Ovary (tissue), 9 donors: ENCODE measurements around the gene SFSWAP. TPM values are rescaled to one million over a fixed set of nuclear protein-coding genes. Genes with fewer than 3 reads are reported as not detected.
A peak's percentile ranks its signal among the peaks of the same experiment; 100 is the strongest.

ENCODE experiments used
- DNase-seq, 5 donors: peaks; one replicate each; pipeline ENCODE4 v3.0.0-alpha.2; 2019 to 2020
- H3K27ac ChIP-seq, 2 donors: fragments of 200-600 bp; one replicate each; pipeline versions ENCODE4 v1.5.1 to v1.8.0; 2019 to 2022
- H3K27me3 ChIP-seq: fragments of 200-600 bp; one replicate; pipeline ENCODE4 v1.8.0; 2022
- H3K36me3 ChIP-seq: fragments of 200-600 bp; sonication (generic); one replicate; pipeline ENCODE4 v1.5.1; 2019
- H3K4me1 ChIP-seq: one replicate; pipeline ENCODE4 v1.8.1; 2013; ENCODE audit warnings: mild to moderate bottlenecking, moderate library complexity; ENCODE audit not compliant: insufficient read depth
- H3K4me3 ChIP-seq: fragments of 200-600 bp; sonication (generic); one replicate; pipeline ENCODE4 v1.5.1; 2017
- H3K9me3 ChIP-seq, 2 donors: fragments of 200-600 bp in 1 of 2; sonication (generic) in 1 of 2; one replicate each; pipeline versions ENCODE4 v1.5.1 to v1.8.1; 2013 to 2019; ENCODE audit warnings: mild to moderate bottlenecking in 1 of 2, moderate library complexity in 1 of 2
- EP300 ChIP-seq: sonication (generic); formaldehyde crosslinking; IDR thresholded peaks from one replicate; pipeline ENCODE4 v1.6.1; 2017; ENCODE audit warnings: antibody characterized with exemption
- POLR2A ChIP-seq: fragments of 450-650 bp; IDR thresholded peaks from one replicate; pipeline ENCODE4 v1.6.1; 2017; ENCODE audit warnings: antibody characterized with exemption, mild to moderate bottlenecking, moderate library complexity
- WGBS, 3 donors: extraction: QIAGEN DNeasy Blood & Tissue Kit in 1 of 3; methylation state at CpG; one replicate each; pipeline versions ENCODE4 v1.1.5 to v1.1.7; 2013 to 2017; 5-methylcytosine and 5-hydroxymethylcytosine counted together
- intact Hi-C, 4 donors: fragments of 100-400 bp; cut with DNase I; formaldehyde crosslinking; loops; one replicate each; pipeline versions ENCODE4 v1.11.0 to v1.15.1; 2022 to 2023
- polyA plus RNA-seq, 2 donors: library from polyadenylated mRNA; stranded (reverse); fragments of 200-250 nt in 1 of 2; fragments of 350-450 nt in 1 of 2; fragmentation: Illumina TruSeq in 1 of 2; extraction: RNeasy Lipid Tissue Mini Kit (QIAGEN cat#74804) in 1 of 2; gene quantifications; one replicate each; pipeline ENCODE4 v1.2.3, GENCODE V29; 2013 to 2014
- total RNA-seq, 7 donors: library from RNA; depleted of rRNA in 2 of 7; stranded (reverse); fragments of >200 nt in 2 of 7; fragmentation: NEBNext Ultra II Directional in 3 of 7; extraction: Animal tissue kit (Norgen Biotek cat#: 25700) in 3 of 7; gene quantifications; one replicate each; pipeline versions ENCODE4 v1.1.0 to v1.2.4, GENCODE V29; 2016 to 2023
- TF ChIP-seq, protein P1 (sequence below), 3 donors: fragments of 450-650 bp in 2 of 3; fragments of 200-600 bp in 1 of 3; IDR thresholded peaks; one replicate each; pipeline versions ENCODE4 v1.5.1 to v1.8.0; 2016 to 2022; ENCODE audit warnings: antibody characterized with exemption in 3 of 3, mild to moderate bottlenecking in 1 of 3
- donor health status: DM: no; HTN: no; CAD: no; lungs with moderate emphysema.
- donor health status: DM: no; HTN: no; CAD: no.
- donor health status: Bipolar disorder and iron deficiency.
- donor health status: DM: yes; HTN: yes; CAD: no.
- donor health status: DM: no; HTN: no; CAD: no.
- donor health status: DM: yes; HTN: yes; CAD: no.

Gene SFSWAP
- total and polyA plus RNA-seq, 9 donors: 27.6 to 54.4 (median 42.5) TPM

DNA sequence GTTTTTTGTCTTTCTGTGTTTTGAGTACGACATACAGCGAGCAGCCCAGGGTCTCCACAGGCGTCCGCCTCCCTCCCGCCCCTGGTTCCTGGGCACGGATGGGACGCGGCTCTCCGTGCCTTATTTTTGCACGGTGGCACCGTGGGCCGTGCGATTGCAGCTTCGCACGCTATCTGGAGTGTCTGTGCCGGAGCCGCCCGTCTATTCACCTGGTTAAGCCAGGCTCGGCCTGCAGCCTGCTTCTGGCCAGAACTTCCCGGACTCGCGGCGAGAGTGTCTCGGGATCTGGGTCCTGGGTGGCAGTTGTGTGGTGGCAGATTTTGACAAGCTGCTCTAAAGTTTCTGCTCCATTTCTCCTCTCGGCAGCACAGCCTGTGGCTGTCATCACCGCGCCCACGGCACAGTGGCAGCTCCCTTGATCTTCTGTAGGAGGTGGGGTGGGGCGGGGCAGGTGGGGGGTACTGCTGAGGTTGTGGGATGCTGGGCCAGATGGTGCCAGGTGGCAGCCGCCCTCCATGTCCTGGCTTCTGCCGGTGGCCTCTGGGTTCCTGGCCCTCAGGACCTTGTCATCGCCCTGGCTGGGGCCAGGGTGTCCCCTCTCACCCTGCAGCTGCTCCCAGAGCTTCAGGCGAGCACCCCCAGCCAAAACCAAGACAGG is 120.2 kb downstream of the SFSWAP start:
- H3K36me3 ChIP-seq: no peaks in the 10 kb centered on the region
- intact Hi-C loops: loop anchor here in 3 of 4 donors (5.0 to 10.0 kb wide), 4 partner anchors 66 to 916 kb away; no protein-coding TSS in a partner anchor
- H3K4me3 ChIP-seq: peak overlapping the region; percentile 38
- no peaks in the 10 kb centered on the region for H3K27me3 ChIP-seq
- DNase-seq: peak in 2 of 5 donors; percentile 61 to 66
- no peaks in the 10 kb centered on the region for H3K9me3 ChIP-seq
- TF ChIP-seq, protein P1, sequence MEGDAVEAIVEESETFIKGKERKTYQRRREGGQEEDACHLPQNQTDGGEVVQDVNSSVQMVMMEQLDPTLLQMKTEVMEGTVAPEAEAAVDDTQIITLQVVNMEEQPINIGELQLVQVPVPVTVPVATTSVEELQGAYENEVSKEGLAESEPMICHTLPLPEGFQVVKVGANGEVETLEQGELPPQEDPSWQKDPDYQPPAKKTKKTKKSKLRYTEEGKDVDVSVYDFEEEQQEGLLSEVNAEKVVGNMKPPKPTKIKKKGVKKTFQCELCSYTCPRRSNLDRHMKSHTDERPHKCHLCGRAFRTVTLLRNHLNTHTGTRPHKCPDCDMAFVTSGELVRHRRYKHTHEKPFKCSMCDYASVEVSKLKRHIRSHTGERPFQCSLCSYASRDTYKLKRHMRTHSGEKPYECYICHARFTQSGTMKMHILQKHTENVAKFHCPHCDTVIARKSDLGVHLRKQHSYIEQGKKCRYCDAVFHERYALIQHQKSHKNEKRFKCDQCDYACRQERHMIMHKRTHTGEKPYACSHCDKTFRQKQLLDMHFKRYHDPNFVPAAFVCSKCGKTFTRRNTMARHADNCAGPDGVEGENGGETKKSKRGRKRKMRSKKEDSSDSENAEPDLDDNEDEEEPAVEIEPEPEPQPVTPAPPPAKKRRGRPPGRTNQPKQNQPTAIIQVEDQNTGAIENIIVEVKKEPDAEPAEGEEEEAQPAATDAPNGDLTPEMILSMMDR (IDR thresholded peaks at IDR 0.05): no peak
- TF ChIP-seq EP300 (no peak), POLR2A (no peak)
- 1 to 2% (median 1%) methylated on average over 32 to 33 of the region's 33 CpGs for WGBS, 3 donors
- H3K27ac ChIP-seq: peak overlapping the region; percentile 62 to 75
- peaks cover 8% of the 10 kb centered on the region for H3K4me1 ChIP-seq

DNA sequence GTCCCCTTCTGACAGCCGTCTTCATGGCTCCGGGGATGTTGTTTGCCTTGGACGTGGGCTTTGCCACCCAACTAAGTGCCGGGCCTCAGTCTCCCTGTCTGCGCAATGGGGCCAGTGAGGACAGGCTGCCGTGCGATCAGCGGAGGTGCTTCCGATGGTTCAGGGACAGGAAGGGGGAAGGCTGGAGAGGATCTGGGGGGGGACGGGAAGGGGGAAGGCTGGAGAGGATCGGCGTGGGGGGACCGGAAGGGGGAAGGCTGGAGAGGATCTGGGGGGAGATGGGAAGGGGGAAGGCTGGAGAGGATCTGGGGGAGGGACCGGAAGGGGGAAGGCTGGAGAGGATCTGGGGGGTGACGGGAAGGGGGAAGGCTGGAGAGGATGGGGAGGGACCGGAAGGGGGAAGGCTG is 120.7 kb downstream of the SFSWAP start:
- DNase-seq: peak; percentile 61 to 82 (median 78)
- no peaks in the 10 kb centered on the region for H3K27me3 ChIP-seq
- intact Hi-C loops: loop anchor here in 3 of 4 donors (5.0 to 10.0 kb wide), 4 partner anchors 66 to 917 kb away; no protein-coding TSS in a partner anchor
- no peaks in the 10 kb centered on the region for H3K9me3 ChIP-seq
- peak overlapping the region; percentile 62 to 75 for H3K27ac ChIP-seq
- H3K36me3 ChIP-seq: no peaks in the 10 kb centered on the region
- TF ChIP-seq EP300 (no peak), POLR2A (no peak)
- TF ChIP-seq, protein P1 (IDR thresholded peaks at IDR 0.05): no peak
- H3K4me1 ChIP-seq: peaks cover 8% of the 10 kb centered on the region
- WGBS, 3 donors: 3 to 10% (median 4%) methylated on average over 9 to 16 of the region's 16 CpGs
- H3K4me3 ChIP-seq: peak overlapping the region; percentile 38

DNA sequence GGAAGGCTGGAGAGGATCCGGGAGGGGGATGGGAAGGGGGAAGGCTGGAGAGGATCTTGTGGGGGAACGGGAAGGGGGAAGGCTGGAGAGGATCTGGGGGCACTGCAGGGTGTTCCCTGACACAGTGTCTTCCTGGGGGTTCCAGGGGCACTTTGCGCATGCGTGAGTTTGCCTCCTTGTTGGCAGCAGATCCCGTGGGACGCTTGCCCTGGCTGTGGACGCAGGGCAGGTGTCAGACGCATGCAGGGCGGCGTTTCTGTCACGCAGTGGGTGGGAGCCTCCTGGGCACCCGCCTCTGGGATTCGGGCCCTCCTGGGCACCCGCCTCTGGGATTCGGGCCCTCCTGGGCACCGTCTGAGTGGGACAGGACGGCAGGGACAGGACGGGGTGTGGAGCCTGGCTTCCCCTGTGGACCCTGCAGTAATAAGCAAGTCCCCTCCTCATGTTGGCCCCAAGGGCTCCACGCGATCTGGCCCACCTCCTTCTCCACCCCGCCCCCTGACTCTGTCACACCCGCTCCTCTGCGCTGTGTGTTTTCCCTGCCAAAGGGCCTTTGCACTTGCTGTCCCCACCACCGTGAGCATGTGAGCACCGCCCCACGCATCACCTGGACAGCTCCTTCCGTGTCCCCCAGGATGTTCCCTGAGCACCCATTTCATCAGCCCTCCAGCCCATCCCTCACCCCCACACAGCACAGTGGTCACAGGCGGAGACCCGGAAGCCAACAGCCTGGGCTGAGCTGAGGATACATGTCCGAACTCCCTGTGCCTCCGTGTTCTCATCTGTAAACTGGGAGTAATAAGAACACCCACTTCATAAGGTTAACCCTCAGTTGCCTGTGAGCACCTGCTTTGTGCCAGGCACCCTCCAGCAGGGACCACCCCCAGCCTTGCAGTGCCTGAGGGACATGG is 121.7 kb downstream of the SFSWAP start:
- H3K27me3 ChIP-seq: no peaks in the 10 kb centered on the region
- peak; percentile 81 to 90 (median 89) for DNase-seq
- TF ChIP-seq EP300: no peak
- no peak for TF ChIP-seq POLR2A
- TF ChIP-seq, protein P1 (IDR thresholded peaks at IDR 0.05): no peak
- peak overlapping the region in 1 of 2 donors; percentile 73 for H3K27ac ChIP-seq
- 19 to 35% (median 21%) methylated on average over 31 of the region's 31 CpGs for WGBS, 3 donors
- peaks cover 8% of the 10 kb centered on the region for H3K4me1 ChIP-seq
- no peak overlapping the region for H3K4me3 ChIP-seq
- intact Hi-C loops: loop anchor here in 3 of 4 donors (5.0 to 10.0 kb wide), 4 partner anchors 65 to 918 kb away; no protein-coding TSS in a partner anchor
- no peaks in the 10 kb centered on the region for H3K9me3 ChIP-seq
- no peaks in the 10 kb centered on the region for H3K36me3 ChIP-seq

- WGBS, 3 donors: 76 to 79% (median 76%) methylated on average over 23 of the region's 23 CpGs
- no peaks in the 10 kb centered on the region for H3K36me3 ChIP-seq
- no peaks in the 10 kb centered on the region for H3K27me3 ChIP-seq
- peak in 1 of 5 donors; percentile 39 for DNase-seq
- intact Hi-C loops: loop anchor here in 3 of 4 donors (5.0 to 10.0 kb wide), 4 partner anchors 64 to 919 kb away; no protein-coding TSS in a partner anchor
- no peak overlapping the region for H3K4me3 ChIP-seq
- H3K4me1 ChIP-seq: peaks cover 7% of the 10 kb centered on the region
- TF ChIP-seq, protein P1 (IDR thresholded peaks at IDR 0.05): no peak
- TF ChIP-seq EP300: no peak
- no peak for TF ChIP-seq POLR2A
- H3K27ac ChIP-seq: no peak overlapping the region
- H3K9me3 ChIP-seq: no peaks in the 10 kb centered on the region
Measured at GRCh38 chr12:131833288-131833895, 122.5 kb downstream of the SFSWAP start.
